B cell (primary cell): ENCODE results near the gene EXOC7. TPM values are rescaled to one million over a fixed set of nuclear protein-coding genes. Genes with fewer than 3 reads are reported as not detected.

Experiments
- ATAC-seq: fragments of 200-7000 bp; cut with Tn5 transposase; one replicate; pipeline ENCODE4 v1.10.0; 2021; ENCODE audit warnings: low read depth, mild to moderate bottlenecking, moderate number of reproducible peaks, moderate library complexity
- CTCF ChIA-PET: fragments of 350-600 bp; sonication (Branson Sonifier 250); formaldehyde crosslinking; loops from one replicate; lab custom pipeline; 2021; ENCODE audit warnings: antibody characterized with exemption, inconsistent platforms; lab: Charles Lee
- POLR2A ChIA-PET: fragments of 350-600 bp; sonication (Branson Sonifier 250); formaldehyde crosslinking; loops from one replicate; lab custom pipeline; 2021; ENCODE audit warnings: antibody characterized with exemption; lab: Charles Lee
- DNase-seq: peaks from one replicate; pipeline ENCODE4 v3.0.0; 2013
- H2AFZ ChIP-seq: 2 replicates; pipeline ENCODE4 v1.6.1; 2012; ENCODE audit warnings: mild to moderate bottlenecking, low read depth, low read length; ENCODE audit not compliant: insufficient read depth, poor library complexity, severe bottlenecking
- H3K27ac ChIP-seq, 2 donors: 1 replicate in 1 of 2; 2 replicates in 1 of 2; pipeline ENCODE4 v1.5.1; 2012 to 2013; ENCODE audit warnings: low read length in 2 of 2, mild to moderate bottlenecking in 2 of 2, moderate library complexity in 1 of 2
- H3K27me3 ChIP-seq, 4 experiments: fragments of 200-600 bp in 1 of 4; sonication (generic) in 1 of 4; replicated peaks in 1 of 4; 1 replicate in 2 of 4; 2 replicates in 2 of 4; pipeline versions ENCODE4 v1.6.1 to v1.7.0; 2013 to 2016; ENCODE audit warnings: low read length in 3 of 4, mild to moderate bottlenecking in 2 of 4, mixed read lengths in 1 of 4, moderate library complexity in 1 of 4; ENCODE audit not compliant: insufficient read depth in 4 of 4, control insufficient read depth in 3 of 4; ENCODE audit errors: control extremely low read depth in 1 of 4
- H3K36me3 ChIP-seq, 2 experiments: replicated peaks in 1 of 2; 1 replicate in 1 of 2; 2 replicates in 1 of 2; pipeline versions ENCODE4 v1.6.1 to v1.7.1; 2013; ENCODE audit warnings: low read length in 1 of 2; ENCODE audit not compliant: insufficient read depth in 2 of 2, control insufficient read depth in 1 of 2; ENCODE audit errors: control extremely low read depth in 1 of 2, extremely low read depth in 1 of 2
- H3K4me1 ChIP-seq, 2 donors: fragments of 200-600 bp in 1 of 2; sonication (generic) in 1 of 2; 1 replicate in 1 of 2; 2 replicates in 1 of 2; pipeline versions ENCODE4 v1.5.1 to v1.6.1; 2013 to 2017; ENCODE audit warnings: low read length in 2 of 2; ENCODE audit not compliant: control insufficient read depth in 2 of 2, insufficient read depth in 2 of 2
- H3K4me2 ChIP-seq: replicated peaks from 2 replicates; pipeline ENCODE3; 2012; ENCODE audit warnings: mild to moderate bottlenecking, low read depth, low read length; ENCODE audit not compliant: poor library complexity, severe bottlenecking
- H3K4me3 ChIP-seq, 5 experiments: fragments of 200-600 bp in 1 of 5; sonication (generic) in 1 of 5; 1 replicate in 3 of 5; 2 replicates in 2 of 5; pipeline versions ENCODE4 v1.5.1 to v1.7.0; 2011 to 2016; ENCODE audit warnings: low read length in 4 of 5, mild to moderate bottlenecking in 4 of 5, low read depth in 2 of 5, control low read depth in 1 of 5, moderate library complexity in 1 of 5; ENCODE audit not compliant: insufficient read depth in 1 of 5; ENCODE audit errors: control extremely low read depth in 1 of 5, extremely low read depth in 1 of 5
- H3K79me2 ChIP-seq: fragments of 200-600 bp; sonication (generic); one replicate; pipeline ENCODE4 v1.6.0; 2016; ENCODE audit warnings: low read length; ENCODE audit not compliant: control insufficient read depth, insufficient read depth
- H3K9ac ChIP-seq: fragments of 200-600 bp; sonication (generic); 2 replicates; pipeline ENCODE4 v1.6.1; 2017; ENCODE audit warnings: mild to moderate bottlenecking, low read length, moderate library complexity
- H3K9me3 ChIP-seq, 3 donors: one replicate each; pipeline versions ENCODE4 v1.6.1 to v1.7.1; 2013; ENCODE audit warnings: low read length in 2 of 3; ENCODE audit not compliant: control insufficient read depth in 2 of 3, insufficient read depth in 1 of 3; ENCODE audit errors: control extremely low read depth in 1 of 3
- H4K20me1 ChIP-seq: 2 replicates; pipeline ENCODE4 v1.6.0; 2012; ENCODE audit warnings: mild to moderate bottlenecking, low read length; ENCODE audit not compliant: insufficient read depth, control insufficient read depth, poor library complexity, severe bottlenecking
- H3K27ac Mint-ChIP-seq: one replicate; pipeline ENCODE4 v1.8.0; 2021; ENCODE audit warnings: mixed read lengths
- H3K27me3 Mint-ChIP-seq: one replicate; pipeline ENCODE4 v1.8.0; 2021; ENCODE audit warnings: mixed read lengths
- H3K4me1 Mint-ChIP-seq: one replicate; pipeline ENCODE4 v1.8.0; 2021; ENCODE audit warnings: mixed read lengths
- H3K4me3 Mint-ChIP-seq: one replicate; pipeline ENCODE4 v1.8.0; 2021; ENCODE audit warnings: mixed read lengths
- H3K9me3 Mint-ChIP-seq: one replicate; pipeline ENCODE4 v1.8.0; 2022; ENCODE audit warnings: mixed read lengths; ENCODE audit not compliant: insufficient read depth
- CTCF ChIP-seq: fragments of 200-600 bp; IDR thresholded peaks from one replicate; pipeline ENCODE4 v1.8.0; 2022; ENCODE audit warnings: antibody characterized with exemption, mild to moderate bottlenecking
- EZH2 ChIP-seq: IDR thresholded peaks from 2 replicates; pipeline ENCODE4 v1.6.1; 2012; ENCODE audit warnings: borderline replicate concordance, low read depth, mild to moderate bottlenecking, moderate library complexity, low read length; ENCODE audit not compliant: insufficient read depth, poor library complexity, severe bottlenecking
- WGBS: methylation state at CpG from one replicate; pipeline ENCODE4 v1.1.5; 2013; ENCODE audit warnings: missing lambda C conversion rate; ENCODE audit not compliant: insufficient coverage; 5-methylcytosine and 5-hydroxymethylcytosine counted together
- intact Hi-C: fragments of 100-400 bp; cut with micrococcal nuclease; formaldehyde crosslinking; loops from one replicate; pipeline ENCODE4 v1.10.0; 2022
- polyA plus RNA-seq: library from polyadenylated mRNA; depleted of rRNA; stranded (reverse); fragments of >200 nt; gene quantifications from 2 replicates; pipeline ENCODE4 v1.2.3, GENCODE V29; 2012
- total RNA-seq, 2 donors: library from RNA; stranded (reverse); fragments of 120-200 nt in 1 of 2; gene quantifications; 1 replicate in 1 of 2; 2 replicates in 1 of 2; pipeline versions ENCODE4 v1.2.3 to v1.2.4, GENCODE V29; 2013 to 2022

Gene EXOC7
- total and polyA plus RNA-seq, 2 donors (not counting 1 experiment from before 2014, with no cell fraction given): 105 to 194 TPM

- Histone ChIP-seq H3K4me3 (no peak overlapping the region), H3K27ac (no peak overlapping the region), H3K4me2 (no peak overlapping the region), H4K20me1 (peaks cover 14% of the 10 kb centered on the region), H3K4me1 (no peaks in the 10 kb centered on the region), H2AFZ (no peak overlapping the region), H3K9ac (no peak overlapping the region), H3K36me3 (peaks cover 20 to 81% of the 10 kb centered on the region in 2 experiments), H3K79me2 (peaks cover 7% of the 10 kb centered on the region), H3K27me3 (no peaks in the 10 kb centered on the region), H3K9me3 (no peaks in the 10 kb centered on the region)
- no peak for DNase-seq
- 97% methylated on average over 15 of the region's 15 CpGs for whole genome bisulfite sequencing
- H3K4me3 Mint-ChIP-seq: no peak overlapping the region
- no peak overlapping the region for H3K27ac Mint-ChIP-seq
- intact Hi-C loops: no loop called here
- no peak for ATAC-seq
- H3K9me3 Mint-ChIP-seq: no peaks in the 10 kb centered on the region
- H3K4me1 Mint-ChIP-seq: peaks cover 6% of the 10 kb centered on the region
- no peaks in the 10 kb centered on the region for H3K27me3 Mint-ChIP-seq
- POLR2A ChIA-PET: no interaction called here
- CTCF ChIA-PET: interaction anchor here (0.5 kb wide), 1 partner anchor 46 kb away, joined by 3 read pairs; no protein-coding TSS in a partner anchor
- TF ChIP-seq EZH2 (no peak), CTCF (no peak)
Measured at GRCh38 chr17:76049836-76050537, 53.6 kb downstream of the EXOC7 start.

- H3K9ac ChIP-seq: no peak overlapping the region
- H3K27ac ChIP-seq: no peak overlapping the region
- H3K4me2 ChIP-seq: no peak overlapping the region
- peaks cover 7% of the 10 kb centered on the region for H3K79me2 ChIP-seq
- H2AFZ ChIP-seq: no peak overlapping the region
- no peaks in the 10 kb centered on the region for H3K9me3 ChIP-seq
- 91% methylated on average over 2 of the region's 3 CpGs for WGBS
- Mint-ChIP-seq H3K27ac (no peak overlapping the region), H3K4me3 (no peak overlapping the region), H3K9me3 (no peaks in the 10 kb centered on the region), H3K4me1 (peaks cover 6% of the 10 kb centered on the region), H3K27me3 (no peaks in the 10 kb centered on the region)
- DNase-seq (no peak), ATAC-seq (no peak)
- POLR2A ChIA-PET: no interaction called here
- H3K36me3 ChIP-seq: peaks cover 23 to 88% of the 10 kb centered on the region in 2 experiments
- H3K4me1 ChIP-seq: no peaks in the 10 kb centered on the region
- H4K20me1 ChIP-seq: peaks cover 14% of the 10 kb centered on the region
- intact Hi-C loops: no loop called here
- H3K27me3 ChIP-seq: no peaks in the 10 kb centered on the region
- CTCF ChIA-PET: interaction anchor here (0.9 kb wide), 1 partner anchor 35 kb away, joined by 3 read pairs; no protein-coding TSS in a partner anchor
- TF ChIP-seq EZH2: no peak
- no peak for TF ChIP-seq CTCF
- no peak overlapping the region for H3K4me3 ChIP-seq
Measured at GRCh38 chr17:76049239-76049638, 54.3 kb downstream of the EXOC7 start.
